ENCODE results near the gene PRKCB.
"Not testable (repeated sequence)": the region's sequence is repeated elsewhere in the genome, so short reads cannot be mapped to it uniquely, and the experiment has no call there.

PRKCB gene

DNA sequence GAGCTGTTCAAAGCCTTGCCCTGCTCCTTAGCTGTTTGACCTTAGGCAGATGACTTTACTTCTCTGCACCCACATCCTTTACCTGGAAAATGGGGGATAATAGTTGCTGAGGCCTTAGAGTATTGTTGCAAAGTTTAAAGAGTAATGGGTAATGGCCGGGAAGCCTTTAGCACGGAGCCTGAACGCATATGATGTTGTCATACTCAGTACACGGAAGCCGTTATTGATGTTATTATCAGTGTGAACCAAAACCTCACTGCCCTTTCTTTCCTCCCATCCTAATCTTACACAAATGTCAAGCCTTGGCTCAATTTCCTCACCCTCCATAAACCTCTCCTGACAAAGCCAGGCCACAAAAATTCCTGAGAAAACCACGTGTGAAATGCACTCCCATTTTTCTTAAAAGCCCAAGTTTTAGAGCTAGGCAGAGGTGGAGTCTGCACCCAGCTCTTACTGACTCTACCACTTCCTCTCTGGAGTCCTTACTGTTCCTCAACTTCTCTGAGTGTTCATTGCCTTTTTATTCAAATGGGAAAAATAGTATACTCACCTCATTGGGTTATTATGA lies 353.1 kb downstream of the PRKCB start:
- DNase-seq: peak; percentile 29

DNA sequence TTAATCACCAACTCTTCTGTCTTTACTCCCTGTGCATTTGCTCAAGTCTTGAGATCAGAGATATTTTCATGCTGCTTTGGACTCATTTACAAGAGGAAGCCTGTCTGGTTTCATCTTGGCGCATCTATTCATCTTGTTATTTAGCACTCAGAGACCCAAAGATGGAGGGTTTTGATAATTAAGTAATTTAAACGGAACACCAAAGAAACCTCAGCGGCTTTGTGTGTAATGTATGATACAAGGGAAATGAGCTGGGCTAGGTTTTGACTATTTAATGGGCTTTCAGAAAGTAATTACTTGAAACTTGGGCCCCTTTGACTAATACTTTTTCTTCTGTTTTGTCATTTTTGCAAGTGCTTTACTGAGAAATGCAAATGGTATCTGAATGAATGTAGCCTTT lies 354.2 kb downstream of the PRKCB start:
- DNase-seq: peak; percentile 84

DNA sequence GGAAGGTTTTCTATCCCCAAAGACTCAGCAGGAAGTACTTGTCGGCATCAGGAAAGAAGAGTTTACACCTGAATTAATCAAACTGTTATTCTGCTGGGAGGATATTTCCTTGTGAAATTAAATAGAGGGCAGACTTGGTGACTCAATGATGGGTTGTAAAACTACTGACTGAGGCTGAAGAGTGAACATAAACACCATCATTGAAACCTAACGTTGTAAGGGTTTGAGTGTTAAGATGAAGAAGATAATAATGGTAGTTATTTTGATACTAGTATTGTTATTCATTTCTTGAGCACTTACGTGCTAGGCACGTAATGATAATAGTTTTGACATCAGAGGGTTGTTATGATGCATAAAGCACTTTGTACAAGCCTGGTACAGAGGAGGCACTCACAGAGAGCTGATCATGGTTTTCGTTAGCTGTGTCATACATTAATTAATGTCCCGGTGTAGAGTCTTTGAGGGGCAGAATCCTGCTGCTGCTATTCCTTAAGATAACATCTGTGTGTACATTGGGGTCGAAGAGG lies 356.2 kb downstream of the PRKCB start:
- DNase-seq: peak; percentile 35

DNA sequence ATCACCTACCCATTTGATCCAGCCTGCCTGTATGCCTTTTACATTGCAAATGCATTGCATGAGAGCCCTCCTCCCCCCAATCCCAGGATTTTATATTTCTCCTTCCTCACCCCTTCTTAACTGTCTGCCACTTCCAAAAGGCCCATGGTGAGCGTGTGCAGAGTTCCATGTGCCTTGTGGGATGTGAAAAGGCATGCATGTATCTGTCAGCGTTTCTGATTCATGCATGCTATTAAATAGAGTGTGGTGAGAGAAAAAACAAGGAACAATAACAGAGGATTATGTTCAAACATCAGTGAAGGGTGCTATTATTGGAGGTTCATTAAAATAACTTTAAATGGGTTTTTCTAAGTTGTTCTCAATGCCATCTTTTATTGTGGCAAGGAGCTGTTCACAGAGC lies 359.4 kb downstream of the PRKCB start:
- no peak for DNase-seq

DNA sequence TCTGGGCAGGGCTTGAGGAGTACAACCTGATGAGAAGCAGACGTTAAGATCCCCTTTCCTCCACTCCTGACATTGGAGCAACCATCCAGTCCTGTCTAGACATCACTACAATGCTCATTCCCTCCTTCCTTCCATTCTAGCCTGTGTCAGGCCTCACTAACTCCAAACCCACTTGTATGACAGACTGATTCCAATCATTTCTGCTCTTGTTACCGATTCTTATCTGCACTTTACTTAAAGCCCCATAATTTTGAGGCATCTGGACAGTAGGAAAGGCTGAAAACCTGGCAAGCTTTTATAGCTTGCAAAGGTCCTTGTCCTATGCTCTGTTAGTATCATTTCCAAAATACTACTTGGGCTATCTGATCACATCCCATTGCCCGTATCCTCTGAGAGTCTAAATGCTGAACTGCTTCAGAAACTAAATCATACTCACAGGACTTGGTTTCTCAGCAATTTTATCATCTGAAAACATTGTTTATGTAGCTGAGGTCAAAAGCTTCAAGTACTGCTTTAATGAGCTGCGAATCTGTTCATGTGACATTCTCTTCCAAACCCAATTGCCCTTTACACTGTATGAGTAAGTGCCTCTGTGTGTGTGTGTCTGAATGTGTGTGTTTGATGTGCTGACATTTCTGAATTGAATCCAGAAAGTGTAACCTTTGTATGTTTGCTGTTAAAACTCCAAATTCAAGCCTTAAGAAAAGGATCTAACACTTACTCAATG lies 363.2 kb downstream of the PRKCB start:
- no peak for DNase-seq

DNA sequence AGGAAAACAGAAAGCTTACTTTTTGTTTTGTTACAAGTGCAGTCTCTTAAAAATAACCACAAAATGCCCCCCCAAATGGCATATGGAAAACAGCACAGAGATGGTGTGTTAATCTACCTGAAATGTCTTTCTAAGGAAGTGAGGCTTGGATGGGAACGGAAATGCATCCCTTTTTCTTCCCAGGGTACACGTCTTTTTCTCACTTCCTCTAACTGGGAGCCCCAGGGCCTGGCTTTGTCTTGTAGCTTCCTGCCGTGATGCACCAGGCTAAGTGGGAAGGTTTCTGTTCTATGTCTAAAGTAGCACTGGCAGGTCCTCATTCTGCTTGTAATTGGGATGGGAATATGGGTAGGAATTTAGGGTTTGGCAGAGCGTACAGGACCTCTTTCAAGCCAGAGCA lies 367.9 kb downstream of the PRKCB start:
- DNase-seq: no peak

DNA sequence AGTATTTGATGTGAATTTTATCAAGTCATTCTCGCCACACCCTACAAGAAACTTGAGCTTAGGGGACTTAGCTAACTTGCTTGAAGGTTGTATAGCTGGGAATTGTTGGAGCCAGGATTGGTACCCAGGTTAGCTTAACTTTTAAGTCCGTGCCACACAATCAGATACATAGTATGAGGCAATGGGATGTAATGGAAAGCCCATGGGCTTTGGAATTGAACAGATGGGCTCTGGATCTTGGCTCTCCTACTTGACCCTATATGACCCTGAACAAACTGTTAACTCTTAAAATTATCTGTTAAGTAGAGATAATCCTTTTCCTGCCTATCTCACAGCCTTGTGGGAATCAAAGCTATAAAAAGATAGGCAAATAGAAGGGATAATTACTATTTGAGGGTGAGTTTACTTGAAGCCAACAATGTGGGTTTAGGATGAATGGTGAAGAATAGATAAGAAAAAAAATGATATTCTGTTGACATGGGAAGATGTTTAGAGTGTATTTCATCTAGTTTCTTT lies 368.4 kb downstream of the PRKCB start:
- no peak for DNase-seq

DNA sequence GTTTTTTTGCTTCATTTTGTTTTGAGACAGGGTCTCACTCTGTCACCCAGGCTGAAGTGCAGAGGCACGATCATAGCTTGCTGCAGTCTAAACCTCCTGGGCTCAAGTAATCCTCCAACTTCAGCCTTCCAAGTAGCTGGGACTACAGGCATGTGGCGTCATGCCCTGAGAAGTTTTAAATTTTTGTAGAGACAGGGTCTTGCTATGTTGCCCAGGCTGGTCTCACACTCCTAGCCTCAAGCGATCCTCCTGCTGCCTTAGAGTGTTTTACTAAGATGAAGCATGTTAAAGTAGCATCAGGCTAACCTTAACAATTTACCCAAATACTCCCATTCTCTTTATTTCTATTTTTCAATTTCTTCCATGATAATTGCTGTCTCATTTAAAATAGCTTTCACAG lies 371.1 kb downstream of the PRKCB start:
- no peak for DNase-seq

DNA sequence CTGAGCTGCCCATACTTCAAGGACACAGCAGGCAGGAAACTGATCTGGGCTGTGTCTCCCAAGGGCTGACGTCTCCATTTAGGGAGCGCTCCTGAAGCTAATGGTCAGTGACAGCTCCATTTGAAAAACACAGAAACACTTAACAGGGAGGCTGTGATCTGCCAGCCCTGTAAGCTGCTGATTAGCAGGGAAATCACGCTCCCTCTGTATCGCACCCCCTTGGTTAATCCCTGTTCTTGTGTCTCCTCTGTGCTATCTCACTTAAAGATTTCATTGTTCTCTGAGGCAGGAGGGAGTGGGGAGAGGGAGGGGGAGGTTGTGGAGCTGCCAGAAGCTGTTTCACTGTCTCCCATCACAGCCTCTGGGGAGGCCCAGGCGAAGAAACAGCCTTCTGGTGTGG lies 372.9 kb downstream of the PRKCB start:
- no peak for DNase-seq

DNA sequence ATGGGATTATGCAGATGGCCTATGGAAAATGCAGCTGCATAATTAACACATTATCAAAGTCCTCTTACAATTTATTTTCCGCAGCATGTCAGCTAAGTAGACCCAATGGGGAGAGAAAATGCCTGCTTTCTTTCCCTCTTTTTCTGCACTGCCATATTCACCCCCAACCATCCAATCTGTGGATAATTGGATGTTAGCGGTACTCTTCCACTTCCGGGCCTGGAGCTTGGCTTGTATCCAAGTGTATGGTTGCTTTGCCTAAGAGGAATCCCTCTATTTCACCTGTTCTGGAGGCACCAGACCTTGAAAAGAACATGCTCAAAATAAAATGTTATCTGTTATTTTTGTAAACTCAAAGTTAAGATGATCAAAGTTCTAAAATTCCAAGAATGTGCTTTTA lies 379.2 kb downstream of the PRKCB start:
- no peak for DNase-seq

DNA sequence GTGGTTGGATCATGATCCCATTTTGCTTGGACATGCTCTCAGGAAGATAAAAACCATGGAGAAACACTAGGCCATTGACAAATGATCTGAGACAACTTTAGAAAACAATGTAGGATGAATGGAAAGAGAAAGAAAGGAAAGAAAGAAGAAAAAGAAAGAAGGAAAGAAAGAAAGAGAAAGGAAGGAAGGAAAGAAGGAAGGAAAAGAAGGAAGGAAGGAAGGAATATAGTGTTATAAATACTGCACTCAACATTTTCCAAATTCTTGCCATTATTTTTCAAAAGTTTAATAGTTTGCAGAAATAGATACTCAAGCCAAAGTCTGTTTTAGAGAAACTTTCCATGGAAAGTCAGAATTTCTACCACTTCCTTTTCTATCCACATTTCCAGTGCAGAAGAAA lies 381.2 kb downstream of the PRKCB start:
- no peak for DNase-seq

DNA sequence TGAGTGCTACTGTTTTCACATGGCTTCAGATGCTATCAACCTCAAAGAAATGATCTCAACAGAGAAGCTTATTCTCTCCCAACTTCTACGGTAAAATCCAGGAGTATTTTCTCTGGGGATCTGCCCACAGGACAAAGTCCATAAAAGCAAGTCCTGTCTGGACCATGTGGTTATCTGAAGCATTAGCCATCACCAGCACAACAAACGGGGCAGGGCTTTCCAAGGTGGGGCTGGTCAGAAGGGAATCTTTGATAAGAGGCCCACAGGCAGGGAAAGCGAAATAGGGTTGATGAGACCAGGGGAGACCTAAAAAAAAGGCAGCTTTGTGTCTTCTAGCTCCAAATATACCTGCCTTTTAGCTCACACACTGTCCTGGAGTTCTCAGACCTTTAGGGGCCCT lies 381.7 kb downstream of the PRKCB start:
- no peak for DNase-seq

DNA sequence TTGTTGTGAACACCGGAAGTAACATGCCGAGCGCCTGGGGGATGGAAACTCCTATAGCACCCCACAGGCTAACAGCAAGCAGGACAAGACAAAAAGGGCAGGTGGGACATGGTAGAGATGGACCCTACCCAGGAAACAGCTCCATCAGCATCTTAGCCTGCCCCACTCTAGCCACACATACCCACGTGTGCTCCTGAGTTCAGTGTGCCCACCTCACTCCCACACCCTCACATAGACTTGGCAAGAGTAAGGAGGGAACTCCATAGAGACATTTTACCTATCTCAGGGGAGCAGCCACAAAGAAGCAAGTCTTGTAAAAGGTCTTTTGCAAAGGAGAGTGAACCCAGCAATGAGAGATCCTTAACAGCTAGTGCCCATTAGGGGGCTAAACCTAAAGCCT lies 382.5 kb downstream of the PRKCB start:
- DNase-seq: no peak

DNA sequence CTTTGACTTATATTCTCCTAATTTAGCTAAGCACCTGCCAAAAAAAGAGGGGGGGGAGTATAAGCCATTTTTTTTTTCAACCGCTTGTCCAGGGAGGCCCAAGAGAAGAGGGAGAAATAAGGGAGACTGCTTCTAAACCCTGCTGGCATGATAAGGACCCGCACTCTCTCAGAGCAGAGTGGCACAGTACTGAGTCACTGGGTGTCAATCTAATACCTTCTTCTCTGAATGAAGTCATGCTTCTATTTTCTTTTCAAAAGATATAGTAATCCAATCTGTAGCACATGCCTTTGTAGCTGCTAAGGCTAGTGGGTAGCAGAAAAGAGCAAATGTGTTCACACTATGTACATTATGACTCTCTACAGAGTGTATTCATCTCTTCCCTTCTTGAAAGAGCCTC lies 385.4 kb downstream of the PRKCB start:
- no peak for DNase-seq

DNA sequence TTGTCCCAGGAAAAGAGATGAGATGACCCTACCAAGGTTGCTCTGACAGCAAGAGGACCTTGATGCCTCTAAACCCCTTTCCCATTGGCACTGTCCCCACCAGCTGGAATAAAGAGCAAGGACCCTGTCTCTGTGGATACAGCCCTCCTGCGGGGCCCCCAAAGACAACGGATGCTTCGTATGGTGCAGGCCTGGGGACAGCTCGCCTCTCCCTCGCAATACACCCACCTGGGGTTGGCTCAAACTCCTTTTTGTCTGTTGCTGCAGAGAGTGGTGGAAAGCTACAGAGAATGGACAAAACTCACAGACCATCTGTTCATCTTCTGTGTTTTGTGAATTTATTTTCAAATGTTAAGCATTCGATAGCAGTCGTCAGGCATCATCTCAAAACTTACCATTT lies 392.7 kb downstream of the PRKCB start:
- no peak for DNase-seq

DNA sequence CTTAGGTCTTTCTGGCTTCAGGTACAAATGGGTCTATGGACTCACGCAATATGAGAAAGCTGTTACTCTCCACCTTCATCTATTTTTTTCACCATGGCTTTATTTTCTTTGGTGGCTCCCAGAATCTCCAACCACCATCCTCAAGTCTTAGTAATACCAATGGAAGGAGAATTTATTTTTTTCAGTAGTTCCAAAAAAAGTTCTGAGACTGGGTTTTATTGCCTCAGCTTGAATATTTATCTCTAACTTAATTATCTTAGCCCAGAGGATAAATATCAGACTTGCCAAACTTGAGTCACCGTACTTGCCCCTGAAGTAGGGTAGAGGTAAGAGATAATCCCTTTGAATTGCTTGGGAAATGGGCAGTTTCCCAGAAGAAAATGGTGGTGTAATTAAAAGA lies 397.2 kb downstream of the PRKCB start:
- DNase-seq: no peak

DNA sequence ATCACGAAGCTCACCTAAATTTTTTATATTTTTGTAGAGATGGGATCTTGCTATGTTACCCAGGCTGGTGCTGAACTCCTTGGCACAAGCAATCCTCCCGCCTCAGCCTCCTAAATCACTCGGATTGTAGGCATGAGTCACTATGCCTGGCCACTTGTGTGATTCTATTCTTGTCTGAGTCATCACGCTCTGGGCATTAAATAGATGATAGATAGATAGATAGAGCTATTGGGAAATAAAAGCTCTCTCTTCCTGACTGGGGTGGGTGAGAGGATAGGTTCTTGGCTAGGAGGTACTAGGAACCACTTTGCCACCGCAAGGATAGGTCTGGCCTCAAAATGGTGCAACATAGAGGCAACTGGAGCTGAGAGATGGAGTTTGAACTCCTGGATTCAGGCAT lies 399.0 kb downstream of the PRKCB start:
- DNase-seq: no peak

DNA sequence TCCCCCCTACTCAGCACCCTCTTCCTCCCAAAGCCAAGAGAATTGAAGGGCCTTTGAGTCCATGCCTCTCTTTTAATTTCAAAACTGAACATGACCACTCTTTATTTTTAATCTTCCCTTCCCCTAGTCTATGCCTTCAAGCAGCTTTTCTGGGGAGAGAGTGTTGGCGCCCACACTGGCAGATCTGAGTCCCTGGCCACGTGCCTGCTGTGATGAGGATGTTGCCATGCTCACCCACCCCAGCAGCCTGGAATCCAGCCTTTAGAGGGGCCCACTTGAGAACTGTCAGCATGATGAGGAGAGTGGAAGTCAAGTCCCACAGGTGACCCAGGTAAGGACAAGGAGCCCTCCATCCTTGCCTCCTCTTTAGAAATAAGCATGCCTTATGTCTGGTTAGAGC lies 400.0 kb downstream of the PRKCB start:
- no peak for DNase-seq

DNA sequence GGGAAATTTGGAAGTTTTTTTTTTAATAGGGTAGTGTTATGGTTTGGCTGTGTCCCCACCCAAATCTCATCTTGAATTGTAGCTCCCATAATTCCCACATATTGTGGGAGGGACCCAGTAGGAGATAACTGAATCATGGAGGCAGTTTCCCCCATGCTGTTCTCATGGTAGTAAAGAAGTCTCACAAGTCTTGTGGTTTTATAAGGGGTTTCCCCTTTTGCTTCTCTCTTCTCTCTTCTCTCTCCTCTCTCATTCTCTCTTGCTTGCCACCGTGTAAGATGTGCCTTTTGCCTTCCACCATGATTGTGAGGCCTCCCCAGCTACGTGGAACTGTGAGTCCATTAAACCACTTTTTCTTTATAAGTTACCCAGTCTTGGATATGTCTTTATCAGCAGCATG lies 403.1 kb downstream of the PRKCB start:
- not testable (repeated sequence) for DNase-seq

DNA sequence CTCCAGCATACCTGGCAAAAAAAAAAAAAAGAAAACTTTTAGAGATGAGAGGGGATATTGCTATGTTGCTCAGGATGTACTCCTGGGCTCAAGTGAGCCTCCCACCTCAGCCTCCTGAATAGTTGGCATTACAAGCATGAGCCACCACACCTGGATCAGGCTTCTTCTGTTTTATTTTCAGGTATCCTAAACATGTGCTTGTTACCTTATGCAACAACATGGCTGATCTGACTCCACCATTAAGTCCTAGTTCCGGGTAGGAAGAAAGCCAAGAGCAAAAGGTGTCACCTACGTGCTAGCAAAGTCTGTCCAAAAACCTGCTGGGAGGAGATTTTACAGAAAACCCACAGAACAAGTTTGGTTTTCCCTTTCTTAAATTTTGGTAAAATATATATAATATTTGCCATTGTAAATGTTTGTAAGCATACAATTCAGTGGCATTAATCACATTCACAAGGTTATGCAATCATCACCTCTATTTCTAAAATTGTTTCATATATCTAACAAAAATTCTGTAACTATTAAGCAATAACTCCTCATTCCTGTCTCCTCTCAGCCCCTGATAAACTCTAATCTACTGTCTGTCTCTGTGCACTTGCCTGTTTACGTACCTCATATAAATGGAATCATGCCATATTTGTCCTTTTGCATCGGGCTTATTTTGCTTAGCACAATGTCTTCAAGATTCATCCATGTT lies 411.3 kb downstream of the PRKCB start:
- DNase-seq: no peak

DNA sequence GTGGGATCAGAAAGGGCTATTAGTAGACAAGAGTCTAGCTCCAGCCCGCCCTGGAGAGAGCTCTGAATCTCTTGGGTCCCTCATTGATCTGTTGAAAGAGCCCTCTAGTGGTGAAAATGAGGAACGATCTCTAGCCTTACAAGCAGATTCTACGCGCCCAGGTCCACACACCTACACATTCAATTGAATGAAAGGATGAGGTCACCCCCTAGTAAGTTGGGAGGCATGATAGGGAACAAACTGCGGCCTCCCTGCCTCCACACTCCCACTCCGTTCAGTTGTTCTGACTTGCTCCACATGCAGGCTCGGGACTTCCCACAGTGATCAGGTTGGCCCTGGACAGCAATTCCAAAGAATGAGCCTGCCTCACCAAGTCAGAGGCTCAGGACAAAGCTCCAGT lies 417.4 kb downstream of the PRKCB start:
- peak; percentile 59 for DNase-seq

DNA sequence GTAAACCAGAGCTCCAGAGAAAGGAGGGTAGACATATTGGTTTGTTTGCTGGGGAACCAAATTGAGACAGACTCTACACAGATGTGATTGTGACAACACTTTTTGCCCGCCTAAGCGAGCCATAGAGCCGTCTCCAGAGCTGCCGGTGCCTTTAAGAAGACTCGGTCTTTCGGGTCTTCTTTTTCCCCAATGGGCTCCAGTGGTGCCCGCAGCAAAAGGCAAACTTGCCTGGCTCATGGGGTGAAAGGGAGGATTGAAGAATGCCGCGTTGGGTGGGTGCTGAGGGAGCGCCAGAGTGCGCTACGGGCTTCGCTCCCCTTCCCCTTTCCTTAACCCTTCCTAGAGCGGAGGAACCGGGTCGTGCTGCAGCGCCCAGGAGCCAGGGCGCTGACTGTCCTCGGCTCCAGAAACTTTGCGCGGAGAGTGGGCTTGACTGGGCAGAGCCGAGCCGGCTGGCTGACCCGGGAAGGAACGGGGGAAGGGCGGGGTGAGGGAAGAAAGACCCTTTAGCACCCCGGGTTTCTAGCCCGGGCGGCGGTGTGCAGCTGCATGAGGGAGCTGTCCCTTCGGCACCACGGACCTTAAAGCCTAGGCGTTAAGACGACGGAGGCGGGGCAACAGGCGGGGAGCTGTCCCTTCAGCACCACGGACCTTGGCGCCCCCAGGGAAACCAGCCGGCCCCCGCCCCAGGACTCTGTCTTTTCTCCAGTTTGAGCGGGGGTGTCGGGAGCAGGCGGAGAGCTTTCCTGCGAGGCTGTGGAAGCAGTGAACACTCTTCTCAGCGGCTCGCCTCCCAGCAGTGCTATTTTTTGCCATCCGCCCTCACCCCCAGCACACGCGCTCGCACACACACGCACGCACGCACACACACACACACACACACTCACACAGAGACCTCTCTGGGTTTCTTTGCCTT lies 419.9 kb downstream of the PRKCB start, which contains the start of gene CACNG3:
Gene CACNG3 (plus strand): TSS at position 880 of the 916 bp plus-strand sequence. CDS start 420 bp downstream, outside the sequence.
- DNase-seq: peak; percentile 47

DNA sequence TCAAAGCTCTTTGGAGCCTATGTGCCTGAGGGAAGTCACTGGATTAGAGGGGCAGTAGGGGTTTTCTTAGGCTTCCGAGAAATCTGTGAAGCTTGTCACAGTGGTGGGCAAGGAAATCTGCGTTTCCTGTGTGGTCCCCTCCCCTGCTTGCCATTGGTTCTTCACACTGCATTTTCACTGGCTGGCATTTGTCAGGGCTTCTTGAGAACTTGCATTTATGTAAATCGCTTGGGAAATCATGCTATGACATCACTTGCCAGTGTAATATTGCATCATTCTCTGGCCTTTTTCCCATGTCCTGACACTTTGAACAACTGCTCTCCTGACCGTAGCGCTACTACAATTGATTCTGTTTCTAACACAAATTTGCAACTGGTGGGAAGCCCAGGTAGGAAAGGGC lies 422.2 kb downstream of the PRKCB start:
- DNase-seq: no peak
